Measurements from ENCODE around the gene RBFOX1.

RBFOX1 gene

DNA sequence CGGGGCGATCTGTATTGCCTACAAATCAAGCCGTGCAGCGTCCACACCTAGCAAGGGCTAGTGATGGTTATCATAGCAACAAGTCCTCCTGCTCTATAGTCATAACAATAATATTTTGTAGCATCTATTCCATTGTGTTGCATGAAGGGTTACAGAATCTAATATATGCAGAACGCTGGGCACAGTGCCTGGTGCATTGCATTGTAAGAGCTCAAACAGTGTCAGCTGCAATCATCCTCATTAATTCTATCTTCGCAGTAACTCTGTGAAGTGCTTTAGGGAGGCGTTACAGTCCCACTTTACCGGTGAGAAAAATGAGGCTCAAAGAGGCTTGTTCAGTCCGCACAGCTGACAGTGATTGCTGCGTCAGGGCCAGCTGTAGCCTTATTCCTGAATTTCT, 149.4 kb downstream of the RBFOX1 start:
- H3K27me3 ChIP-seq (ENCODE audit: insufficient read depth, low read length): no peaks in the 10 kb centered on the region; the same call in 1 of the 2 replicates
- H3F3A ChIP-seq (ENCODE audit: insufficient read depth, low read length): no peaks in the 10 kb centered on the region
- no peak overlapping the region for H3K27ac ChIP-seq (ENCODE audit: low read depth, low read length, poor library complexity, severe bottlenecking)
- no peaks in the 10 kb centered on the region for H3K4me1 ChIP-seq (ENCODE audit: insufficient read depth, low read length, severe bottlenecking)
- no peaks in the 10 kb centered on the region for H3K9me3 ChIP-seq (ENCODE audit: low read length)
- H2AFZ ChIP-seq (ENCODE audit: low read length): no peak overlapping the region
- H3K36me3 ChIP-seq (ENCODE audit: insufficient read depth, low read length): no peaks in the 10 kb centered on the region
- H3K4me2 ChIP-seq (ENCODE audit: low read length): no peak overlapping the region
- H4K20me1 ChIP-seq (ENCODE audit: insufficient read depth, low read length): no peaks in the 10 kb centered on the region
- TF ChIP-seq EZH2 (IDR thresholded peaks at IDR 0.05; ENCODE audit: borderline replicate concordance, low read length): no peak
- TF ChIP-seq, protein P1, sequence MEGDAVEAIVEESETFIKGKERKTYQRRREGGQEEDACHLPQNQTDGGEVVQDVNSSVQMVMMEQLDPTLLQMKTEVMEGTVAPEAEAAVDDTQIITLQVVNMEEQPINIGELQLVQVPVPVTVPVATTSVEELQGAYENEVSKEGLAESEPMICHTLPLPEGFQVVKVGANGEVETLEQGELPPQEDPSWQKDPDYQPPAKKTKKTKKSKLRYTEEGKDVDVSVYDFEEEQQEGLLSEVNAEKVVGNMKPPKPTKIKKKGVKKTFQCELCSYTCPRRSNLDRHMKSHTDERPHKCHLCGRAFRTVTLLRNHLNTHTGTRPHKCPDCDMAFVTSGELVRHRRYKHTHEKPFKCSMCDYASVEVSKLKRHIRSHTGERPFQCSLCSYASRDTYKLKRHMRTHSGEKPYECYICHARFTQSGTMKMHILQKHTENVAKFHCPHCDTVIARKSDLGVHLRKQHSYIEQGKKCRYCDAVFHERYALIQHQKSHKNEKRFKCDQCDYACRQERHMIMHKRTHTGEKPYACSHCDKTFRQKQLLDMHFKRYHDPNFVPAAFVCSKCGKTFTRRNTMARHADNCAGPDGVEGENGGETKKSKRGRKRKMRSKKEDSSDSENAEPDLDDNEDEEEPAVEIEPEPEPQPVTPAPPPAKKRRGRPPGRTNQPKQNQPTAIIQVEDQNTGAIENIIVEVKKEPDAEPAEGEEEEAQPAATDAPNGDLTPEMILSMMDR (IDR thresholded peaks at IDR 0.05; ENCODE audit: low read length): no peak
- H3K9ac ChIP-seq (ENCODE audit: low read length): no peak overlapping the region
- H3K9me2 ChIP-seq (ENCODE audit: low read depth, low read length): no peaks in the 10 kb centered on the region
- no peak overlapping the region for H3K4me3 ChIP-seq (ENCODE audit: low read depth, low read length, poor library complexity, severe bottlenecking)
- H3K79me2 ChIP-seq (ENCODE audit: insufficient read depth, low read length): no peaks in the 10 kb centered on the region

DNA sequence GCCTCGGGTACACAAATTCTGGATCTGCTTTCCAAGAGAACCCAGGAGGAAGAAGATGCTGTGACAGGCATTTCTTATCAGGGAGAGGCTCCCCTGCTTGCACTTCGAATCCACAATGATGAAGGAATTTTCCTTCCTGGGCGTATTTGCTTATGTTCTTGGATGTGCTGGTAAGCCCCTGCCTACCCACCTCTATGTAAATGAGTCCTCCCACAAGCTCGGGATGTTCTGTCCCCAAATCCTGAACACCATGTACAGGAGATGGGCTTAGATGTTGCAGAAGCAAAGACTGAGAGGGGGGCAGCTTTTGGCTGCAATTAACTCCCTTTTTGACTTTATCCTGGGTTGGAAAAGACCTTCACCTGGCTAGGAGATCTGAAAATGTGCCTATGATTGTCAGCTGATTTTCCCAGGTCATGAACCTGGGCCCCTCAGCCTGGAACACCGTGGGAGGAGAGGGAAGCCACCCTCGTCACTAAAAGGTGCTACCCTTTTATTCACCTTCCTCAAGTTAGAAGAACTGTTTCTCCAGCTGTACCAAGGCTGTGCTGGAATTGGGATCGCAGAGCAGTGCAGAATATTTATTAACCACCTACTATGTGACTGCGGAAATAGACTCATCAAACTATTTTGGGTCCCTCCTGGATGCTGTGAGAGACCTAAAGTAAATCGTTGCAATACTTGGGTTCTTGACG, 150.1 kb downstream of the RBFOX1 start:
- Histone ChIP-seq H3K9ac (ENCODE audit: low read length) (no peak overlapping the region), H3K4me3 (ENCODE audit: low read depth, low read length, poor library complexity, severe bottlenecking) (no peak overlapping the region)

DNA sequence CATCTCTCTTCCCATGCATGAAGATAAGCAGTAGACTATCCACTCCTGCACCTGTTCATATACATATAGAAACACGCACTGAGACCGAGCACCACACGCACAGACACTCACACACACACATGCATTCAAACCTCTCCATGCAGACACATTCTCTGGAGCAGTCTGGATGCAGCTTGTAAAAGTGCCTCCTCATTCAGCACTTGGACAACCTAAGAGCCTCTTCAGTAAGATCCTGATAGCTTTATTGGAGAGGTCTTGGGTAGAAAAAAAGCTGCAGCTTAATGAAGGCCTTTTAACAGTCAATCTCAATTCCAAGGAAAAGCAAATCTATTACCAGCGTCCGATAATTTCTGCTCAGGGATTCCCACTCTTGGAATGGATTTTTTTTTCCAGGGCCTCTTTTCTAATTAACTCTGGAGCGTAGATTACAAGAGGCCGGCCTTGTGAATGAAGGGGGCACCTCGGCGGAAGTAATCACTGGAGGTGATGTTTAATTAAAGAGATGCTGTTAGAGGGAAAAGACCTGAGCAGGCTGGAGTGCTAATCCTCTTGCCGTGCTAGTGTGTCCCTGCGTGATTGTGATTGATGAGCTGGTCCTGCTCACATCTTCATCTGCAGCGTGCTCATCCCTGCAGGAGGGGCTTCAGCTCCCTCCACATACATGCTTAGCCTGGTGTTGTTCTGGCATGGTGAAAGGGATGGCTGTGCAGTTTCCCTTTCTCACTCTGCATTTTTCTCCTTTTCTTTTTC, 155.1 kb downstream of the RBFOX1 start:
- Histone ChIP-seq H3K4me2 (ENCODE audit: low read length) (no peak overlapping the region), H3K9me2 (ENCODE audit: low read depth, low read length) (no peaks in the 10 kb centered on the region), H2AFZ (ENCODE audit: low read length) (no peak overlapping the region), H4K20me1 (ENCODE audit: insufficient read depth, low read length) (no peaks in the 10 kb centered on the region), H3K79me2 (ENCODE audit: insufficient read depth, low read length) (no peaks in the 10 kb centered on the region), H3K9ac (ENCODE audit: low read length) (no peak overlapping the region), H3K4me3 (ENCODE audit: low read depth, low read length, poor library complexity, severe bottlenecking) (no peak overlapping the region), H3K27ac (ENCODE audit: low read depth, low read length, poor library complexity, severe bottlenecking) (no peak overlapping the region), H3K27me3 (ENCODE audit: insufficient read depth, low read length) (no peaks in the 10 kb centered on the region; the same call in 1 of the 2 replicates), H3F3A (ENCODE audit: insufficient read depth, low read length) (no peaks in the 10 kb centered on the region), H3K9me3 (ENCODE audit: low read length) (no peaks in the 10 kb centered on the region), H3K36me3 (ENCODE audit: insufficient read depth, low read length) (no peaks in the 10 kb centered on the region), H3K4me1 (ENCODE audit: insufficient read depth, low read length, severe bottlenecking) (no peaks in the 10 kb centered on the region)
- TF ChIP-seq EZH2 (IDR thresholded peaks at IDR 0.05; ENCODE audit: borderline replicate concordance, low read length): no peak
- TF ChIP-seq, protein P1 (IDR thresholded peaks at IDR 0.05; ENCODE audit: low read length): no peak

More for the DNA sequence above, 150.1 kb downstream of the RBFOX1 start:
- no peaks in the 10 kb centered on the region for H3K9me3 ChIP-seq (ENCODE audit: low read length)
- no peaks in the 10 kb centered on the region; the same call in 1 of the 2 replicates for H3K27me3 ChIP-seq (ENCODE audit: insufficient read depth, low read length)
- H3F3A ChIP-seq (ENCODE audit: insufficient read depth, low read length): no peaks in the 10 kb centered on the region
- H3K36me3 ChIP-seq (ENCODE audit: insufficient read depth, low read length): no peaks in the 10 kb centered on the region
- H3K79me2 ChIP-seq (ENCODE audit: insufficient read depth, low read length): no peaks in the 10 kb centered on the region
- no peak overlapping the region for H2AFZ ChIP-seq (ENCODE audit: low read length)
- TF ChIP-seq EZH2 (IDR thresholded peaks at IDR 0.05; ENCODE audit: borderline replicate concordance, low read length): no peak
- TF ChIP-seq, protein P1 (IDR thresholded peaks at IDR 0.05; ENCODE audit: low read length): no peak
- H3K27ac ChIP-seq (ENCODE audit: low read depth, low read length, poor library complexity, severe bottlenecking): no peak overlapping the region
- H3K4me1 ChIP-seq (ENCODE audit: insufficient read depth, low read length, severe bottlenecking): no peaks in the 10 kb centered on the region
- H4K20me1 ChIP-seq (ENCODE audit: insufficient read depth, low read length): no peaks in the 10 kb centered on the region
- no peak overlapping the region for H3K4me2 ChIP-seq (ENCODE audit: low read length)
- no peaks in the 10 kb centered on the region for H3K9me2 ChIP-seq (ENCODE audit: low read depth, low read length)

Measured in OCI-LY1 (cell line).